Activated naive CD4-positive, alpha-beta T cell treated with anti-CD3 and anti-CD28 coated beads for 36 hours (primary cell): ENCODE results near the gene TEX264. TPM values are rescaled to one million over a fixed set of nuclear protein-coding genes. Genes with fewer than 3 reads are reported as not detected.
"Not testable (repeated sequence)": the region's sequence is repeated elsewhere in the genome, so short reads cannot be mapped to it uniquely, and the experiment has no call there.

ENCODE experiments used
- CTCF ChIA-PET: fragments of 350-600 bp; sonication (Branson Sonifier 250); formaldehyde crosslinking; loops from one replicate; lab custom pipeline; 2021; ENCODE audit warnings: antibody characterized with exemption; lab: Charles Lee
- DNase-seq: peaks from one replicate; pipeline ENCODE4 v3.0.0-alpha.2; 2020
- H3K27ac Mint-ChIP-seq: one replicate; pipeline ENCODE4 v1.8.0; 2021; ENCODE audit warnings: mild to moderate bottlenecking, mixed read lengths
- H3K27me3 Mint-ChIP-seq: one replicate; pipeline ENCODE4 v1.8.0; 2021; ENCODE audit warnings: low read depth, mixed read lengths
- H3K36me3 Mint-ChIP-seq: one replicate; pipeline ENCODE4 v1.8.0; 2021; ENCODE audit warnings: low read depth, mixed read lengths
- H3K4me1 Mint-ChIP-seq: one replicate; pipeline ENCODE4 v1.8.0; 2021; ENCODE audit warnings: low read depth, mixed read lengths
- H3K4me3 Mint-ChIP-seq: one replicate; pipeline ENCODE4 v1.8.0; 2021; ENCODE audit warnings: mild to moderate bottlenecking, moderate library complexity, mixed read lengths
- H3K9me3 Mint-ChIP-seq: one replicate; pipeline ENCODE4 v1.8.0; 2021; ENCODE audit warnings: mixed read lengths
- intact Hi-C: fragments of 100-400 bp; cut with micrococcal nuclease; formaldehyde crosslinking; loops from one replicate; pipeline ENCODE4 v1.15.1; 2023
- total RNA-seq, 2 experiments: library from RNA; stranded (reverse); gene quantifications; one replicate each; pipeline ENCODE4 v1.2.3, GENCODE V29; 2021

Gene TEX264
- total RNA-seq, 2 experiments from 2014 or later: 23.7 to 26.6 TPM

DNA sequence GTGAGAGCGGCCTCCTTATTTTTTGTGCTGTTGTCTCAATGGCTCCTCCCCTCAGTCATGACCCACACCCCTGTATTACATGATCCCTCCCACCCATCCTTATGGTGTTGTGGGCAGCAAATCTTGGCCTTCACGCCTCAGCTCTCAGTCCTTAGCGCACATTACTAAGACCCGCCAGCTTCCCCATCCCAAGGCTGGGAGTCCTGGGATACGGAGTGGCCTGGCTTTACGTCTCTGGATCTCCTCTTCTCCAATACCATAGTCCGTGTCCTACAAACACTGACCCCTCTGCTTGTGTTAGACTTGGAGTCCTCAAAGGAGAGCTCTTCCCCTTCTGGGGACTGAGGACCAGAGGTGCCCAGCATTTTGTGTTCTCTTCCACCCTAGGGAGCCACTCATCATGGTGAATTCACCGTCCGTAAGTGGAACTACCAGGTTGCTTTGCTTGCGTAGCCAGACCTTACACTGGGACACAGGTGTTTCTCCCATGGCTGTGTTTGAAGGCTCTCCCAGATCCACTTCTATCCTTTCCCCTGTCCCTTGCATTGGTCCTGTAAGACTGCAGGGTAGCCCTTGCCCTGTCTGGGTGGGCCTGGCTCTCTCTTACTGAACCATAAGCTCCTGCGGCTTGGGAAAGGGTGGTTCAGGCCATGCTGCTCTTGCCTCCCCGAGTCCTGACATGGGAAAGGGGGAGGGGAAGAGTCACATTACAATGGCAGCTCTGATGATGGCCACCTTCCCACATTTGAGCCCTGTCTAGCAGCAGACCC is 49.4 kb downstream of the TEX264 start:
- no peaks in the 10 kb centered on the region for H3K36me3 Mint-ChIP-seq
- intact Hi-C loops: no loop called here
- no peak overlapping the region for H3K4me3 Mint-ChIP-seq
- peaks cover 27% of the 10 kb centered on the region for H3K4me1 Mint-ChIP-seq
- peaks cover 1% of the 10 kb centered on the region for H3K9me3 Mint-ChIP-seq
- no peaks in the 10 kb centered on the region for H3K27me3 Mint-ChIP-seq
- no peak for DNase-seq
- CTCF ChIA-PET: interaction anchor here (0.6 to 5.1 kb wide), 5 partner anchors 9 to 116 kb away, joined by 3 to 38 read pairs (median 16); no protein-coding TSS in a partner anchor
- H3K27ac Mint-ChIP-seq: no peak overlapping the region

DNA sequence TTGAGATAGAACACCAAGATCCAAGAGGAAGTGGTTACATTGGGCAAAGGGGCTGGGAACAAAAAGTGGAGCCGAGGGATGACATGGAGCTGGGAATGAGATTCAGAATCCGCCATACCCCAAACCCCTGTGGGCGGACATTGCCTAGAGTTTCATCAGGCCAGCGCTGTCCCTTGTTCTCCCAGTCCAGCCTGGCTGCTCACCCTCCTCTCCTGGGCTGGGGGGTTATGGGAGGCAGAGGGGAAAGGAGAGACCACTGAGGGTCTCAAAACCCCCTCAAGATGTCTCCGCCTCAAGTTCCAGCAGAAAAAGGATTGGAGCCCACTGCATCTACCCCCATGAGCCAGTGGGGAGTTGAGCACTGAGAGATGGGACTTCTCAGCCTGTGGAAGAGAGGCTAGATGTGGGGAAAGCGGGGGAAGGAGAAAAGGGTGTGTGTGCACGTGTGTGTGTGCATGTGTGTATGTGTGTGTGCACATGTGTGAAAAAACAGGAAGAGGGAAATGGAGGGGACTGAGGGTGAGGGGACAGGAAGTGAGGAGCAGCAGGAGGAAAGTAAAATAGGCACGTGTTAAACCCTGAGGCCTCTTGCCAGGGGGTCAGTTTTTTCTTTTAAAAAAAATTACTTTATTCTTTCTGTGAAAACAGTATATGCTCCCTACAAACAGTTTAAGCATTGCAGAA is 50.2 kb downstream of the TEX264 start:
- Mint-ChIP-seq H3K4me1 (peaks cover 27% of the 10 kb centered on the region), H3K27me3 (no peaks in the 10 kb centered on the region), H3K36me3 (no peaks in the 10 kb centered on the region), H3K9me3 (peaks cover 1% of the 10 kb centered on the region), H3K4me3 (no peak overlapping the region), H3K27ac (no peak overlapping the region)
- no peak for DNase-seq
- intact Hi-C loops: no loop called here
- CTCF ChIA-PET: interaction anchor here (0.6 to 5.1 kb wide), 4 partner anchors 8 to 80 kb away, joined by 3 to 38 read pairs (median 19); no protein-coding TSS in a partner anchor

DNA sequence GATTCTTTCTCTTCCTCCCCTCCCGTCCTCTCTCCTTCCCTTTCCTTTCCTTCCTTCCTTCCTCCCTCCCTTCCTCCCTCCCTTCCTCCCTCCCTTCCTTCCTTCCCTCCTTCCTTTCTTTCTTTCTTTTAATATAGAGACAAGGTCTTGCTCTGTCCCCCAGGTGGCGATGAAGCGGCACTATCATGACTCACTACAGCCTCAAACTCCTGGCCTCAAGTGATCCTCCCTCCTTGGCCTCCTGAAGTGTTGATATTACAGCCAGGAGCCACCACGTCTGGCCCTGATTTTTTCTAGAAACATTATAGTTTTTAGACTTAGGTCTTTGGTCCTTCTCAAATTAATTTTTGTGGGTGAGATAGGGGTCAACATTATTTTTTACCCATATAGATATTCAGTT is 51.3 kb downstream of the TEX264 start:
- no peak overlapping the region for H3K4me3 Mint-ChIP-seq
- peaks cover 1% of the 10 kb centered on the region for H3K9me3 Mint-ChIP-seq
- no peaks in the 10 kb centered on the region for H3K36me3 Mint-ChIP-seq
- intact Hi-C loops: loop anchor here (1.0 kb wide), 1 partner anchor 78 kb away; no protein-coding TSS in a partner anchor
- peaks cover 29% of the 10 kb centered on the region for H3K4me1 Mint-ChIP-seq
- peak; percentile 53 for DNase-seq
- no peak overlapping the region for H3K27ac Mint-ChIP-seq
- H3K27me3 Mint-ChIP-seq: no peaks in the 10 kb centered on the region
- CTCF ChIA-PET: interaction anchor here (1.1 kb wide), 1 partner anchor 18 kb away, joined by 4 read pairs; no protein-coding TSS in a partner anchor

DNA sequence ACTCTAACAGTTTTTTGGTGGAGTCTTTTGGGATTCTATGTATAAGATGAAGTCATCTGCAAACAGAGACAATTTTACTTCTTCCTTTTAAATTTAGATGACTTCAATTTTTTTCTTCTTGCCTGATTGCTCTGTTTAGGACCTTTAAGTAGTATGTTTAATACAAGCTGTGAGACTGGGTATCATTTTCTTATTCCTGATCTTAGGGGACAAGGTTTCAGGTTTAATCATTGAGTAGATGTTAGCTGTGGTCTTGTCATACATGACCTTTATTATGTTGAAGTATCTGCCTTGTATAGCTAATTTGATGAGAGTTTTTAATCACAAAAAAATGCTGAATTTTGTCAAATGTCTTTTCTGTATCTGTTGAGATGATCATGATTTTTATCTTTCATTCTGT is 56.4 kb downstream of the TEX264 start:
- no peak for DNase-seq
- Mint-ChIP-seq H3K27me3 (no peaks in the 10 kb centered on the region), H3K36me3 (no peaks in the 10 kb centered on the region), H3K9me3 (peaks cover under 1% of the 10 kb centered on the region), H3K27ac (no peak overlapping the region), H3K4me3 (no peak overlapping the region), H3K4me1 (peaks cover 27% of the 10 kb centered on the region)
- intact Hi-C loops: no loop called here
- CTCF ChIA-PET: interaction anchor here (0.6 to 4.2 kb wide), 6 partner anchors 7 to 184 kb away, joined by 3 to 16 read pairs (median 5); no protein-coding TSS in a partner anchor

DNA sequence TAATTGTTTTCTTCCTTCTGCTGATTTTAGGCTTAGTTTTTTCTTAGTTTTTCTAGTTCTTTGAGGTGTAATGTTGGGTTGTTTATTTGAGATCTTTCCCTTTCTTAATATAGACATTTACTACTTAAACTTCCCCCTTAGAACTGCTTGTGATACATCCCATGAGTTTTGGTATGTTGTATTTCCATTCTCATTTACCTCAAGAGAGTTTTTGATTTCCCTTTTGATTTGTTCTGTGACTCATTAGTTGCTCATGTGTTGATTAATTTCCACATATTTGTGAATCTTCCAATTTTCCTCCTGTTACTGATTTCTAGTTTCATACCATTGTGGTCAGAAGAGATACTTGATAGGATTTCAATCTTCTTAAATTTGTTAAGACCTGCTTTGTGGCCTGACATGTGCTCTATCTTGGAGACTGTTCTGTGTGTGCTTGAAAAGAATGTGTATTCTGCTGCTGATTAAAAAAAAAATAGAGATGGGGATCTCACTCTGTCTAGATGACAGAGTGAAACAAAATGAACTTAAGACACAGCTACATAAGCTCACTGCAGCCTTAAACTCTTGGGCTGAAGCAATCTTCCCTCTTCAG is 58.1 kb downstream of the TEX264 start:
- H3K27ac Mint-ChIP-seq: peak overlapping the region; percentile 9
- no peaks in the 10 kb centered on the region for H3K27me3 Mint-ChIP-seq
- H3K36me3 Mint-ChIP-seq: peaks cover 1% of the 10 kb centered on the region
- H3K9me3 Mint-ChIP-seq: peaks cover 4% of the 10 kb centered on the region
- H3K4me3 Mint-ChIP-seq: no peak overlapping the region
- H3K4me1 Mint-ChIP-seq: peaks cover 32% of the 10 kb centered on the region
- no peak for DNase-seq
- CTCF ChIA-PET: interaction anchor here (1.5 to 4.2 kb wide), 3 partner anchors 9 to 71 kb away, joined by 3 to 16 read pairs (median 5); no protein-coding TSS in a partner anchor
- intact Hi-C loops: no loop called here

DNA sequence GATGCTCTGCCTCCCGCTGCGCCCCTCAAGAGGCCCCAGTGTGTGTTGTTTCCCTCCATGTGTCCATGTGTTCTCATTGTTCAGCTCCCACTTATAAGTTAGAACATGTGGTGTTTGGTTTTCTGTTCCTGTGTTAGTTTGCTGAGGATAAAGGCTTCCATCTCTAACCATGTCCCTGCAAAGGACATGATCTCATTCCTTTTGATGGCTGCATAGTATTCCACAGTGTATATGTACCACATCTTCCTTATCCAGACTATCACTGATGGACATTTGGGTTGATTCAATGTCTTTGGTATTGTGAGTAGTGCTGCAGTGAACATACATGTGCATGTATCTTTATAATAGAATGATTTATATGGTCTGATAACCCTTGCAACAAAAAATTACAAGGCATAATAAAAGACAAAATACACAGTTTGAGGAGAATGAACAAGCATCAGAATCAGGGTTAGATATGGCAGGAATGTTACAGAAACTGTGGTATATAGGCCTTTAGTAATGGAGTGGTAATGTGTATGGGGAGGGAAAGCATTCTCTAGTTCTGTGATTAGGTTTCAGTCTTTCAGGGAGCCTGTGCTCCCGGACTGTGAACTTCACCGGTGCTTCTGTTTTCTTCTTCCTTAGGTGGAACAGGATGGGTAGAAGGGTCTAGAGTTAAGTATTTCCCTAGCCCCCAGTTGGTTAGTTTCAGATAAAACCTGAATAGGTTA is 63.0 kb downstream of the TEX264 start:
- CTCF ChIA-PET: interaction anchor here (0.8 to 2.5 kb wide), 4 partner anchors 12 to 65 kb away, joined by 3 to 18 read pairs (median 6); no protein-coding TSS in a partner anchor
- H3K4me3 Mint-ChIP-seq: peak overlapping the region; percentile 36
- peaks cover 1% of the 10 kb centered on the region for H3K36me3 Mint-ChIP-seq
- intact Hi-C loops: no loop called here
- peak overlapping the region; percentile 78 for H3K27ac Mint-ChIP-seq
- no peak for DNase-seq
- H3K27me3 Mint-ChIP-seq: no peaks in the 10 kb centered on the region
- H3K4me1 Mint-ChIP-seq: peaks cover 34% of the 10 kb centered on the region
- H3K9me3 Mint-ChIP-seq: peaks cover 5% of the 10 kb centered on the region

DNA sequence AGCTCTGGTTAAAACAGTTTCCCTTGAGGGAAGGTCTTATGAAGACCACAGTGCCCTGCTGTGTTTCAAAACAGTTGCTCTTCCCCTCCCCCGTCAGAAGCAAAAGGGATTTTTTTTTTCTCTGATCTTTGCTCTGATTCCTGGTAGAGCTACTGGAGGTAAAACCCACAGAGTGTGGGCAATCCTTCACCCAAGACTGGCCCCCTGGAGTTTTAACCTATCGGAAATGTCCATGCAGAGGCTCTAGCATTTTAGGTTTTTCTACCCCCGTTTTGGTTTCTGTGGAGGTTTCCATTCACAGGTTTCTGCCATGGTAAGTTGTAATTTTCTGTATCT is 63.5 kb downstream of the TEX264 start:
- Mint-ChIP-seq H3K27me3 (peaks cover 3% of the 10 kb centered on the region), H3K4me3 (peak overlapping the region; percentile 36), H3K36me3 (peaks cover 1% of the 10 kb centered on the region), H3K27ac (peak overlapping the region; percentile 78), H3K9me3 (peaks cover 5% of the 10 kb centered on the region), H3K4me1 (peaks cover 31% of the 10 kb centered on the region)
- CTCF ChIA-PET: interaction anchor here (0.8 to 2.5 kb wide), 4 partner anchors 11 to 64 kb away, joined by 3 to 18 read pairs (median 6); no protein-coding TSS in a partner anchor
- intact Hi-C loops: no loop called here
- peak; percentile 52 for DNase-seq

DNA sequence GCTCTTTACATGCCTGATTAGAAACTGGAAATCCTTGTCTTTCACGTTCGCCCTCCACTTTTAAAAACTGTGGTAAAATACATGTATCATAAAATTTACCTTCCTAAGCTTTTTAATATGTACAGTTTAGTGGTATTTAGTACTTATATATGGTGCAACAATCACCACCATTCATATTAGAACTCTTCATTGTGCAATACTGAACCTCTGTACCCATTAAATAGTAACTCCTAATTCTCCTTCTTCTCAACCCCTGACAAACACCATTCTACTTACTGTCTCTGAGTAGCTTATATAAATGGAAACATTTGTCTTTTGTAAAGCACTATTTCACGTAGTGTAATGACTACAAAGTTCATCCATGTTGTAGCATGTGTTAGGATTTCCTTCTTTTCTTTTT is 64.0 kb downstream of the TEX264 start:
- CTCF ChIA-PET: interaction anchor here (0.8 to 2.5 kb wide), 4 partner anchors 11 to 64 kb away, joined by 3 to 18 read pairs (median 6); no protein-coding TSS in a partner anchor
- intact Hi-C loops: no loop called here
- DNase-seq: no peak
- H3K27ac Mint-ChIP-seq: no peak overlapping the region
- H3K9me3 Mint-ChIP-seq: peaks cover 5% of the 10 kb centered on the region
- peaks cover 27% of the 10 kb centered on the region for H3K4me1 Mint-ChIP-seq
- H3K36me3 Mint-ChIP-seq: peaks cover 1% of the 10 kb centered on the region
- H3K4me3 Mint-ChIP-seq: no peak overlapping the region
- H3K27me3 Mint-ChIP-seq: peaks cover 3% of the 10 kb centered on the region

DNA sequence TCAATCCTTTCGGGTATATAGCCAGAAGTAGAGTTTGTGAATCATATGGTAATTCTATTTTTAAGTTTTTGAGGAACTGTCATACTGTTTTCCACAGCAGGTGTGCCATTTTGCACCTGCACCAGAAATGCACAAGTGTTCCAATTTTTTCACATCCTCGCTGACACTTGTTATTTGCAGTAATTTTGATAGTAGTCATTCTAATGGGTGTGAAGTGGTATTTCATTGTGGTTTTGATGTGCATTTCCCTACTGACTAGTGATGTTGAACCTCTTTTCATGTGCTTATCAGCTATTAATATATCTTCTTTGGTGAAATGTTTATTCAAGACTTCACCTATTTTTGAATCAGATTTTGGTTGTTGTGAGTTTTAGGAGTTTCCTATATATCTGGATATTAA is 64.9 kb downstream of the TEX264 start:
- CTCF ChIA-PET: no interaction called here

DNA sequence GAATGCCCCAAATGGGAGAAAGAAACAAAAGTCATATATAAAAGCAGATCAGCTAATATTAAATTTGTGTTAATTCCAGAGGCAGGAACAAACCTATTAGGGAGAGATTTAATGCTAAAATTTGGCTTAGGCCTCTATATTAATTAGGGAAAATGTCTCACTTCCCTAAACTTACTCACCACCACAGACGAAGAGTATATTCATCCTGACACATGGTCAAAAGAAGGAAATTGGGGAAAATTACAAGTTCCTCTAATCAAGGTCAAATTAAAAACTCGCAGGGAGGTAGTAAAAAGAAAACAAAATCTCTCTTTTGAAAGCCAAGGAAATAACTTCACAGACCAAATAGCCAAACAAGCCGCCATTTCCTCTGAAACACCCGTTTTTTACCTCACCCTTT is 68.1 kb downstream of the TEX264 start:
- H3K4me1 Mint-ChIP-seq: peaks cover 20% of the 10 kb centered on the region
- peaks cover 3% of the 10 kb centered on the region for H3K27me3 Mint-ChIP-seq

More for the DNA sequence above, 64.9 kb downstream of the TEX264 start:
- H3K4me1 Mint-ChIP-seq: peaks cover 24% of the 10 kb centered on the region
- H3K36me3 Mint-ChIP-seq: peaks cover 1% of the 10 kb centered on the region
- peaks cover 3% of the 10 kb centered on the region for H3K27me3 Mint-ChIP-seq
- H3K4me3 Mint-ChIP-seq: no peak overlapping the region
- DNase-seq: no peak
- H3K27ac Mint-ChIP-seq: no peak overlapping the region
- H3K9me3 Mint-ChIP-seq: peaks cover 5% of the 10 kb centered on the region
- intact Hi-C loops: no loop called here

DNA sequence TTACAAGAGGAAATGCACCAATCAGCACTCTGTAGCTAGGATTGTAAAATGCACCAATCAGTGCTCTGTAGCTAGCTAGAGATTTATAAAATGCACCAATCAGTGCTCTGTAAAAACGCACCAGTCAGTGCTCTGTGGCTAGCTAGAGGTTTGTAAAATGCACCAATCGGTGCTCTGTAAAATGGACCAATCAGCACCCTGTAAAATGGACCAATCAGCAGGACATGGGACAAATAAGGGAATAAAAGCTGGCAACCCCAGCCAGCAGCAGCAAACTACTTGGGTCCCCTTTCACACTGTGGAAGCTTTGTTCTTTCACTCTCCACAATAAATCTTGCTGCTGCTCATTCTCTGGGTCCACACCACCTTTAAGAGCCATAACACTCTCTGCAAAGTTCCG is 71.3 kb downstream of the TEX264 start:
- H3K36me3 Mint-ChIP-seq, DNase-seq, H3K27me3 Mint-ChIP-seq, CTCF ChIA-PET, intact Hi-C loops, H3K9me3 Mint-ChIP-seq, H3K27ac Mint-ChIP-seq, H3K4me1 Mint-ChIP-seq: not testable (repeated sequence)
- H3K4me3 Mint-ChIP-seq: peak overlapping the region; percentile 13

More for the DNA sequence above, 68.1 kb downstream of the TEX264 start:
- Mint-ChIP-seq H3K4me3 (no peak overlapping the region), H3K36me3 (no peaks in the 10 kb centered on the region), H3K27ac (no peak overlapping the region), H3K9me3 (peaks cover under 1% of the 10 kb centered on the region)
- CTCF ChIA-PET: no interaction called here
- intact Hi-C loops: no loop called here
- no peak for DNase-seq
